ENCODE results near the gene ADARB1. TPM values are rescaled to one million over a fixed set of nuclear protein-coding genes. Genes with fewer than 3 reads are reported as not detected.

The ADARB1 gene
- total and polyA plus RNA-seq, 2 of the 8 experiments (the other 6 are each of a cell fraction or from before 2014, with no cell fraction given) = 4.7 to 14.9 TPM

DNA sequence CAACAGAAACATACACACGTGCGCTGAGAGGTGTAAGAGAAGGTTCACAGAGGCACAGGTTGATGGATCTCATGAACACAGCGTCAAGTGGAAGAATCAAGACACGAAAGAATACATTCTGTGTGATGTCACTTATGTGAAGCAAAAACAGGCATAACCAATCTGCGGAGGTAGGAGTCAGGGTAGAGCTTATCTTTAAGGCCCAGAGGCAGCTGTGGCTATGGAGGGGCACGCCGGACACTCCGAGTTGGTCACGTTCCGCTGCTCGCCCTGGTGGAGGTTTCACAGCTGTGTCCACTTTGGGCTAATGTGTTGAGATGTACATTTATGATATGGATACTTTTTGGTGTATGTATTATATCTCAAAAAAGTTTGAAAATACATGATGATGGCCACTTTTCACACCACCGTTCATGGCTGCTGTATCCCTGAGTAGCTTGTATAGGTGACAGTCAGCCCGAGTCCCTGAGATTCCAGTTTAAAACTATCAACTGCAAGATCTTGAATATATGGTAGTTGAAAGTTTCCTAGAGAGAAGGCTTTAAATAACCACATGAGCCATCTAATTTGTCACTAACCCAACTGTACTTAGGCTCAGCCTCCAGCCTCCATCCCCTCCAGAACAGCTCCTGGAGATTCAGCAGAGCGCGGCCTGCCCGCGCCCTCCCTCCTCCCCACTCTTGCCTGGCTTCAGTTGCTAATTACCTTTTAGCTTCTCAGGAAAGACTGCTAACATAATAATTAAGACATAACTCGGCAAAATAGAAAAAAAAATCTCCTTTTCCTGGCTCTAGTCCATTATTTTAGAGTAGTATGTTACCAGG is 6.7 kb upstream of the ADARB1 start (continued):
- TF ChIP-seq GABPA (IDR thresholded peaks at IDR 0.05; ENCODE audit: borderline replicate concordance, insufficient read depth, low read length) = no peak
- no peak for TF ChIP-seq JUND (IDR thresholded peaks at IDR 0.05; ENCODE audit: low read length)

Data from H1 (cell line).